Panc1 (cell line): ENCODE measurements around the gene VPS16.

Experiments used
- POLR2AphosphoS5 ChIP-seq: IDR thresholded peaks from 2 replicates; pipeline ENCODE4 v1.6.1; 2012; ENCODE audit warnings: mild to moderate bottlenecking, low read depth, low read length, moderate library complexity
- SIN3A ChIP-seq: IDR thresholded peaks from 2 replicates; pipeline ENCODE4 v1.6.1; 2012; ENCODE audit warnings: low read depth, mild to moderate bottlenecking, low read length, moderate library complexity, borderline replicate concordance; ENCODE audit not compliant: insufficient read depth
- TF ChIP-seq, protein P1 (sequence below): fragments of 450-650 bp; IDR thresholded peaks from 2 replicates; pipeline ENCODE4 v1.5.1; 2017; ENCODE audit warnings: mild to moderate bottlenecking

DNA sequence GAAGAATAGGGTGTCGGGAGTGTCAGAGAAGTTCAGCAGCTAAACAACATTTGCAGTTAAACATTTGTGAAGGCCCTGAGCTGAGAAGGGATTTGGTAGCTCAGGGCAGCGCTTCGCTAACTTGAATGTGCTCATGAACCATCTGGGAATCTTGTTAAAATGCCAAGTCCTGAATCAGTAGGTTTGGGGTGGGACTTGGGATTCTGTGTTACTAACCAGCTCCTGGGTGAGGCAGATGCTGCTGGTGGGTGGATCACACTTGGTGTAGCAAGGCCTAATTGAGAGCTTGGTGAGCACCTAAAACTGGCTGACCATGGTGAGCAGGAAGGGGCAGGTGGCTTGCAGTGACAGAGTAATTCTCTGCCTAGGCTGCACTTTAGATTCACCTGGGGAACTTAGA is 38.6 kb downstream of the VPS16 start:
- TF ChIP-seq, protein P1, sequence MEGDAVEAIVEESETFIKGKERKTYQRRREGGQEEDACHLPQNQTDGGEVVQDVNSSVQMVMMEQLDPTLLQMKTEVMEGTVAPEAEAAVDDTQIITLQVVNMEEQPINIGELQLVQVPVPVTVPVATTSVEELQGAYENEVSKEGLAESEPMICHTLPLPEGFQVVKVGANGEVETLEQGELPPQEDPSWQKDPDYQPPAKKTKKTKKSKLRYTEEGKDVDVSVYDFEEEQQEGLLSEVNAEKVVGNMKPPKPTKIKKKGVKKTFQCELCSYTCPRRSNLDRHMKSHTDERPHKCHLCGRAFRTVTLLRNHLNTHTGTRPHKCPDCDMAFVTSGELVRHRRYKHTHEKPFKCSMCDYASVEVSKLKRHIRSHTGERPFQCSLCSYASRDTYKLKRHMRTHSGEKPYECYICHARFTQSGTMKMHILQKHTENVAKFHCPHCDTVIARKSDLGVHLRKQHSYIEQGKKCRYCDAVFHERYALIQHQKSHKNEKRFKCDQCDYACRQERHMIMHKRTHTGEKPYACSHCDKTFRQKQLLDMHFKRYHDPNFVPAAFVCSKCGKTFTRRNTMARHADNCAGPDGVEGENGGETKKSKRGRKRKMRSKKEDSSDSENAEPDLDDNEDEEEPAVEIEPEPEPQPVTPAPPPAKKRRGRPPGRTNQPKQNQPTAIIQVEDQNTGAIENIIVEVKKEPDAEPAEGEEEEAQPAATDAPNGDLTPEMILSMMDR = no peak
- TF ChIP-seq POLR2AphosphoS5 = no peak
- no peak for TF ChIP-seq SIN3A
